IMR-90 (cell line): ENCODE measurements around the gene SFXN3. TPM values are rescaled to one million over a fixed set of nuclear protein-coding genes. Genes with fewer than 3 reads are reported as not detected.

Experiments used
- ATAC-seq: fragments of 200-7000 bp; cut with Tn5 transposase; 2 replicates; pipeline ENCODE4 v1.9.1; 2020; ENCODE audit warnings: low read depth, mild to moderate bottlenecking, moderate library complexity
- BruUV-seq: library from RNA; stranded (reverse); fragments of 400-500 nt; replicated peaks from 2 replicates; lab custom pipeline; 2021; lab: Mats Ljungman, UMichigan
- CTCF ChIA-PET: fragments of 300-600 bp; formaldehyde crosslinking; extraction: SDS; loops from one replicate; lab custom pipeline; 2021; ENCODE audit warnings: antibody characterized with exemption; lab: Yijun Ruan, JAX
- POLR2A ChIA-PET: fragments of 300-600 bp; sonication (Branson Sonifier 250); formaldehyde crosslinking; loops from one replicate; lab custom pipeline; 2022; ENCODE audit warnings: antibody characterized with exemption; ENCODE audit not compliant: unreplicated experiment; lab: Charles Lee
- DNase-seq: peaks from one replicate; pipeline ENCODE4 v3.0.0; 2013
- H2AFZ ChIP-seq: replicated peaks from 2 replicates; pipeline ENCODE3; 2013; ENCODE audit warnings: low read length, mild to moderate bottlenecking; ENCODE audit not compliant: poor library complexity
- H2AK5ac ChIP-seq: 2 replicates; pipeline ENCODE4 v1.6.1; 2013; ENCODE audit warnings: low read depth, low read length, inconsistent platforms
- H2AK9ac ChIP-seq: replicated peaks from 2 replicates; pipeline ENCODE3; 2013; ENCODE audit warnings: mild to moderate bottlenecking, low read depth, low read length, moderate library complexity; ENCODE audit not compliant: poor library complexity
- H2BK120ac ChIP-seq: 2 replicates; pipeline ENCODE4 v1.6.1; 2013; ENCODE audit warnings: low read depth, low read length, inconsistent platforms
- H2BK15ac ChIP-seq: 3 replicates; pipeline ENCODE4 v1.6.1; 2013; ENCODE audit warnings: low read depth, low read length, inconsistent platforms
- H2BK20ac ChIP-seq: 2 replicates; pipeline ENCODE4 v1.6.1; 2013; ENCODE audit warnings: low read depth, mild to moderate bottlenecking, inconsistent platforms, low read length, moderate library complexity
- H2BK5ac ChIP-seq: 2 replicates; pipeline ENCODE4 v1.6.1; 2013; ENCODE audit warnings: mild to moderate bottlenecking, low read depth, low read length, inconsistent platforms; ENCODE audit not compliant: poor library complexity, severe bottlenecking
- H3K14ac ChIP-seq: replicated peaks from 2 replicates; pipeline ENCODE4 v1.6.1; 2013; ENCODE audit warnings: low read depth, low read length, inconsistent platforms
- H3K18ac ChIP-seq: 2 replicates; pipeline ENCODE4 v1.6.1; 2013; ENCODE audit warnings: low read depth, low read length, control low read depth
- H3K23ac ChIP-seq: 2 replicates; pipeline ENCODE4 v1.6.1; 2013; ENCODE audit warnings: low read depth, low read length, inconsistent platforms
- H3K27ac ChIP-seq: 2 replicates; pipeline ENCODE4 v1.5.1; 2013; ENCODE audit warnings: mild to moderate bottlenecking, control low read depth, low read length; ENCODE audit not compliant: insufficient read depth
- H3K27me3 ChIP-seq: 2 replicates; pipeline ENCODE4 v1.6.1; 2013; ENCODE audit warnings: low read length; ENCODE audit not compliant: control insufficient read depth, insufficient read depth
- H3K36me3 ChIP-seq: 2 replicates; pipeline ENCODE4 v1.6.1; 2013; ENCODE audit warnings: low read length, mixed read lengths; ENCODE audit not compliant: control insufficient read depth, insufficient read depth
- H3K4ac ChIP-seq: 2 replicates; pipeline ENCODE4 v1.6.1; 2013; ENCODE audit warnings: low read depth, low read length, inconsistent platforms
- H3K4me1 ChIP-seq: 2 replicates; pipeline ENCODE4 v1.6.1; 2013; ENCODE audit warnings: low read length, mixed read lengths; ENCODE audit not compliant: control insufficient read depth, insufficient read depth
- H3K4me2 ChIP-seq: 2 replicates; pipeline ENCODE4 v1.6.1; 2013; ENCODE audit warnings: low read depth, mild to moderate bottlenecking, control low read depth, low read length, moderate library complexity
- H3K4me3 ChIP-seq: 2 replicates; pipeline ENCODE4 v1.5.1; 2013; ENCODE audit warnings: low read depth, mild to moderate bottlenecking, control low read depth, low read length, moderate library complexity; ENCODE audit not compliant: insufficient read depth
- H3K56ac ChIP-seq: 2 replicates; pipeline ENCODE4 v1.6.1; 2013; ENCODE audit warnings: low read length, inconsistent platforms; ENCODE audit not compliant: insufficient read depth; ENCODE audit errors: extremely low read depth
- H3K79me1 ChIP-seq, 2 experiments: 2 replicates each; pipeline ENCODE4 v1.6.1; 2013; ENCODE audit warnings: low read length in 2 of 2, inconsistent platforms in 1 of 2, low read depth in 1 of 2
- H3K9ac ChIP-seq: 2 replicates; pipeline ENCODE4 v1.6.1; 2013; ENCODE audit warnings: low read depth, low read length, control low read depth
- H3K9me1 ChIP-seq: 2 replicates; pipeline ENCODE4 v1.6.1; 2013; ENCODE audit warnings: low read length, inconsistent platforms; ENCODE audit not compliant: insufficient read depth
- H3K9me3 ChIP-seq: 2 replicates; pipeline ENCODE4 v1.6.1; 2013; ENCODE audit warnings: low read length; ENCODE audit not compliant: control insufficient read depth, insufficient read depth
- H4K20me1 ChIP-seq: 2 replicates; pipeline ENCODE4 v1.6.1; 2013; ENCODE audit warnings: low read length, inconsistent platforms; ENCODE audit not compliant: insufficient read depth
- H4K5ac ChIP-seq: 2 replicates; pipeline ENCODE4 v1.6.1; 2013; ENCODE audit warnings: mild to moderate bottlenecking, low read depth, low read length, control low read depth
- H4K8ac ChIP-seq, 2 experiments: 2 replicates each; pipeline ENCODE4 v1.6.1; 2013; ENCODE audit warnings: low read depth in 2 of 2, low read length in 2 of 2, control low read depth in 1 of 2, inconsistent platforms in 1 of 2
- H4K91ac ChIP-seq: 2 replicates; pipeline ENCODE4 v1.6.1; 2013; ENCODE audit warnings: low read depth, low read length, inconsistent platforms; ENCODE audit not compliant: insufficient read depth
- BHLHE40 ChIP-seq: fragments of 150-350 bp; IDR thresholded peaks from 2 replicates; pipeline ENCODE4 v1.6.1; 2016; ENCODE audit warnings: mild to moderate bottlenecking, low read depth, low read length
- CEBPB ChIP-seq: IDR thresholded peaks from 2 replicates; pipeline ENCODE4 v1.6.1; 2012; ENCODE audit warnings: low read depth, low read length, improper control_type of control experiment
- CHD1 ChIP-seq: IDR thresholded peaks from 2 replicates; pipeline ENCODE4 v1.6.1; 2012; ENCODE audit warnings: low read depth, low read length, improper control_type of control experiment
- ELK1 ChIP-seq: fragments of 150-350 bp; IDR thresholded peaks from 2 replicates; pipeline ENCODE4 v1.6.1; 2016; ENCODE audit warnings: low read depth, mild to moderate bottlenecking, low read length, moderate library complexity, borderline replicate concordance
- FOS ChIP-seq: fragments of 150-350 bp; IDR thresholded peaks from 2 replicates; pipeline ENCODE4 v1.6.1; 2016; ENCODE audit warnings: low read depth, low read length
- MAFK ChIP-seq: IDR thresholded peaks from 2 replicates; pipeline ENCODE4 v1.6.1; 2012; ENCODE audit warnings: low read depth, low read length, improper control_type of control experiment
- MAZ ChIP-seq: IDR thresholded peaks from 2 replicates; pipeline ENCODE4 v1.6.1; 2012; ENCODE audit warnings: low read depth, mild to moderate bottlenecking, low read length, improper control_type of control experiment, moderate library complexity, borderline replicate concordance
- MXI1 ChIP-seq: IDR thresholded peaks from 2 replicates; pipeline ENCODE4 v1.6.1; 2012; ENCODE audit warnings: low read depth, mild to moderate bottlenecking, low read length, moderate library complexity, borderline replicate concordance
- NFE2L2 ChIP-seq: fragments of 150-350 bp; IDR thresholded peaks from 2 replicates; pipeline ENCODE4 v1.6.1; 2016; ENCODE audit warnings: low read depth, mild to moderate bottlenecking, low read length
- POLR2A ChIP-seq: IDR thresholded peaks from 2 replicates; pipeline ENCODE4 v1.6.1; 2012; ENCODE audit warnings: mild to moderate bottlenecking, low read depth, low read length
- RAD21 ChIP-seq: IDR thresholded peaks from 2 replicates; pipeline ENCODE4 v1.6.1; 2012; ENCODE audit warnings: low read length, improper control_type of control experiment
- RCOR1 ChIP-seq: IDR thresholded peaks from 2 replicates; pipeline ENCODE4 v1.6.1; 2012; ENCODE audit warnings: mild to moderate bottlenecking, low read length, improper control_type of control experiment; ENCODE audit not compliant: insufficient replicate concordance
- RFX5 ChIP-seq: IDR thresholded peaks from 2 replicates; pipeline ENCODE4 v1.8.0; 2012; ENCODE audit warnings: low read depth, mild to moderate bottlenecking, low read length, moderate library complexity
- SMC3 ChIP-seq: fragments of 150-350 bp; IDR thresholded peaks from 2 replicates; pipeline ENCODE4 v1.6.1; 2016; ENCODE audit warnings: low read depth, mild to moderate bottlenecking, antibody characterized with exemption, low read length, moderate library complexity
- USF2 ChIP-seq: fragments of 150-350 bp; IDR thresholded peaks from 2 replicates; pipeline ENCODE4 v1.6.1; 2017; ENCODE audit warnings: mild to moderate bottlenecking, antibody characterized with exemption, low read length, low read depth
- WGBS, 2 experiments: methylation state at CpG; one replicate each; pipeline versions ENCODE4 v1.1.5 to v1.1.7; 2013; ENCODE audit warnings: missing lambda C conversion rate in 2 of 2; ENCODE audit not compliant: insufficient read length in 1 of 2; ENCODE audit errors: extremely low coverage in 2 of 2; 5-methylcytosine and 5-hydroxymethylcytosine counted together
- dilution Hi-C: fragments of 300-500 bp; cut with HindIII; formaldehyde crosslinking; loops from one replicate; pipeline ENCODE4 v1.14.3; 2018; ENCODE audit warnings: low sequenced_read_pairs; ENCODE audit not compliant: unreplicated experiment
- in situ Hi-C: fragments of 300-500 bp; cut with MboI; formaldehyde crosslinking; loops from 3 replicates; pipeline ENCODE4 v1.14.3; 2019; ENCODE audit warnings: low sequenced_read_pairs, inconsistent platforms, mixed read lengths
- intact Hi-C: fragments of 100-400 bp; cut with micrococcal nuclease; formaldehyde crosslinking; loops from 2 replicates; pipeline ENCODE4 v1.10.0; 2022
- polyA plus RNA-seq, 3 experiments: library from polyadenylated mRNA; depleted of rRNA; stranded (reverse); fragments of >200 nt; gene quantifications; 2 replicates each; pipeline ENCODE4 v1.2.3, GENCODE V29; 2012; ENCODE audit warnings: low replicate concordance in 1 of 3
- total RNA-seq: library from RNA; depleted of rRNA; stranded (reverse); fragments of >200 nt; gene quantifications from 2 replicates; pipeline ENCODE4 v1.2.3, GENCODE V29; 2012
- TF ChIP-seq, protein P1 (sequence below): conservative IDR thresholded peaks from 2 replicates; pipeline ENCODE4 v1.5.1; 2012; ENCODE audit warnings: mild to moderate bottlenecking, low read depth, low read length, improper control_type of control experiment

The SFXN3 gene
- total and polyA plus RNA-seq, 2 of the 4 experiments (the other 2 are of a cell fraction), result 64.7 to 77.2 TPM

GRCh38 chr10:101036726-101037125 is 5.7 kb downstream of the SFXN3 start:
- no peaks in the 10 kb centered on the region for H3K27me3 ChIP-seq
- WGBS, 2 experiments, result 80% methylated on average over 5 of the region's 7 CpGs; no CpG with 5 or more reads in 1 of the 2 experiments
- no TSS peak for BruUV-seq

More at GRCh38 chr10:101036726-101037125, 5.7 kb downstream of the SFXN3 start:
- Histone ChIP-seq H2BK120ac (no peak overlapping the region), H4K8ac (no peak overlapping the region), H4K5ac (no peak overlapping the region), H3K56ac (no peak overlapping the region), H2BK15ac (no peak overlapping the region), H2AK5ac (no peak overlapping the region), H3K4me1 (peaks cover 2% of the 10 kb centered on the region), H3K4ac (no peak overlapping the region), H3K4me2 (no peak overlapping the region), H3K79me1 (peaks cover 21 to 59% of the 10 kb centered on the region in 2 experiments; a peak in 3 of 4 replicates), H3K27ac (no peak overlapping the region), H2AFZ (no peak overlapping the region), H3K14ac (no peak overlapping the region), H4K91ac (no peak overlapping the region), H3K9me1 (peaks cover 2% of the 10 kb centered on the region; the same call in 1 of the 2 replicates), H3K23ac (no peak overlapping the region), H2BK20ac (no peak overlapping the region), H2AK9ac (no peak overlapping the region), H3K9ac (no peak overlapping the region), H3K36me3 (peaks cover 49% of the 10 kb centered on the region), H2BK5ac (no peak overlapping the region), H4K20me1 (peaks cover 36% of the 10 kb centered on the region), H3K4me3 (no peak overlapping the region), H3K9me3 (no peaks in the 10 kb centered on the region), H3K18ac (no peak overlapping the region)
- dilution Hi-C loops, result no loop called here
- TF ChIP-seq NFE2L2, result no peak
- no peak for TF ChIP-seq BHLHE40
- TF ChIP-seq MXI1, result no peak
- no peak for TF ChIP-seq CHD1
- TF ChIP-seq RCOR1, result no peak
- TF ChIP-seq, protein P1, sequence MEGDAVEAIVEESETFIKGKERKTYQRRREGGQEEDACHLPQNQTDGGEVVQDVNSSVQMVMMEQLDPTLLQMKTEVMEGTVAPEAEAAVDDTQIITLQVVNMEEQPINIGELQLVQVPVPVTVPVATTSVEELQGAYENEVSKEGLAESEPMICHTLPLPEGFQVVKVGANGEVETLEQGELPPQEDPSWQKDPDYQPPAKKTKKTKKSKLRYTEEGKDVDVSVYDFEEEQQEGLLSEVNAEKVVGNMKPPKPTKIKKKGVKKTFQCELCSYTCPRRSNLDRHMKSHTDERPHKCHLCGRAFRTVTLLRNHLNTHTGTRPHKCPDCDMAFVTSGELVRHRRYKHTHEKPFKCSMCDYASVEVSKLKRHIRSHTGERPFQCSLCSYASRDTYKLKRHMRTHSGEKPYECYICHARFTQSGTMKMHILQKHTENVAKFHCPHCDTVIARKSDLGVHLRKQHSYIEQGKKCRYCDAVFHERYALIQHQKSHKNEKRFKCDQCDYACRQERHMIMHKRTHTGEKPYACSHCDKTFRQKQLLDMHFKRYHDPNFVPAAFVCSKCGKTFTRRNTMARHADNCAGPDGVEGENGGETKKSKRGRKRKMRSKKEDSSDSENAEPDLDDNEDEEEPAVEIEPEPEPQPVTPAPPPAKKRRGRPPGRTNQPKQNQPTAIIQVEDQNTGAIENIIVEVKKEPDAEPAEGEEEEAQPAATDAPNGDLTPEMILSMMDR, result no peak
- no peak for TF ChIP-seq MAFK
- TF ChIP-seq RAD21, result no peak
- TF ChIP-seq POLR2A, result no peak
- no peak for TF ChIP-seq CEBPB
- TF ChIP-seq MAZ, result no peak
- TF ChIP-seq ELK1, result no peak
- TF ChIP-seq RFX5, result no peak
- no peak for TF ChIP-seq USF2
- TF ChIP-seq SMC3, result no peak
- TF ChIP-seq FOS, result no peak
- intact Hi-C loops, result no loop called here
- POLR2A ChIA-PET, result no interaction called here
- ATAC-seq (no peak), DNase-seq (no peak)
- in situ Hi-C loops, result no loop called here
- CTCF ChIA-PET, result no interaction called here
